Measurements from ENCODE around the gene DDX5. TPM values are rescaled to one million over a fixed set of nuclear protein-coding genes. Genes with fewer than 3 reads are reported as not detected.

The DDX5 gene
- total and polyA plus RNA-seq, 2 of the 13 experiments (the other 11 are each of a cell fraction or from before 2014, with no cell fraction given), result 503 to 684 TPM

- in situ Hi-C loops (cut with HindIII; ENCODE audit: extremely low pct_ligation_motif_present, low pct_unique_long_range_greater_than_20kb), result no loop called here
- ChIA-PET POLR2A (interaction anchor here (1.3 kb wide), 1 partner anchor 41 kb away, joined by 3 read pairs; the partner anchor contains the start of gene POLG2), CTCF (ENCODE audit: low intra/inter-chr PET ratio, low total read pairs) (no interaction called here)
- WGBS (ENCODE audit: low lambda C conversion rate), result 29% methylated on average over 8 of the region's 8 CpGs
- no peak for FAIRE-seq
- Histone ChIP-seq H3K4me1 (ENCODE audit: insufficient read depth, low read length) (peaks cover 7% of the 10 kb centered on the region; the same call in 1 of the 2 replicates), H3K4me3 (replicated peaks in 1 of 3; ENCODE audit: insufficient read depth in 1 of 3, low read depth in 2 of 3, low read length in 3 of 3) (no peak overlapping the region), H3K27ac (ENCODE audit: extremely low read length, insufficient read depth, low read length) (no peak overlapping the region), H3K9me3 (ENCODE audit: low read length) (no peaks in the 10 kb centered on the region), H3K36me3 (replicated peaks in 1 of 2; ENCODE audit: control insufficient read depth in 1 of 2, insufficient read depth in 2 of 2, low read length in 2 of 2) (no peaks in the 10 kb centered on the region), H2AFZ (ENCODE audit: low read length) (no peak overlapping the region), H3K27me3 (ENCODE audit: control insufficient read depth in 1 of 2, insufficient read depth in 2 of 2, low read length in 2 of 2) (peaks cover 0 to 11% of the 10 kb centered on the region in 2 experiments; a peak in 3 of 5 replicates), H3K79me2 (ENCODE audit: insufficient read depth, low read length) (no peaks in the 10 kb centered on the region), H3K4me2 (ENCODE audit: low read depth, low read length) (peak overlapping the region; percentile 33; the same call in 1 of the 2 replicates), H3K9ac (ENCODE audit: insufficient read depth, low read depth, low read length) (no peak overlapping the region), H4K20me1 (ENCODE audit: insufficient read depth, low read length) (no peaks in the 10 kb centered on the region)
- no peak for DNase-seq (ENCODE audit: low spot score)
- no TSS peak for BruUV-seq (replicated peaks)
- TF ChIP-seq PHB2 (IDR thresholded peaks at IDR 0.05; ENCODE audit: partially characterized antibody), result no peak
- TF ChIP-seq ZNF629 (CRISPR knock-in tag; conservative IDR thresholded peaks at IDR 0.05), result peak; percentile 89
- TF ChIP-seq RCOR2 (CRISPR knock-in tag; IDR thresholded peaks at IDR 0.05), result 0 out of 2 replicates have a peak, but pooled peaks have one; percentile 17
- no peak for TF ChIP-seq ZNF646 (CRISPR knock-in tag; IDR thresholded peaks at IDR 0.05)
- TF ChIP-seq NAIF1 (CRISPR knock-in tag; IDR thresholded peaks at IDR 0.05; ENCODE audit: borderline replicate concordance), result no peak
- intact Hi-C loops (cut with micrococcal nuclease; ENCODE audit: unreplicated experiment), result no loop called here
- no peak for ATAC-seq
Observed at GRCh38 chr17:64455993-64456885, 49.9 kb downstream of the DDX5 start.

Data from HepG2 (cell line).